Embryonic facial prominence (tissue), 1 donor: ENCODE results near the gene MYLK.

ENCODE experiments used
- DNase-seq: peaks from one replicate; pipeline ENCODE4 v3.0.0-alpha.2; 2016; ENCODE audit errors: extremely low spot score

Gene MYLK

DNA sequence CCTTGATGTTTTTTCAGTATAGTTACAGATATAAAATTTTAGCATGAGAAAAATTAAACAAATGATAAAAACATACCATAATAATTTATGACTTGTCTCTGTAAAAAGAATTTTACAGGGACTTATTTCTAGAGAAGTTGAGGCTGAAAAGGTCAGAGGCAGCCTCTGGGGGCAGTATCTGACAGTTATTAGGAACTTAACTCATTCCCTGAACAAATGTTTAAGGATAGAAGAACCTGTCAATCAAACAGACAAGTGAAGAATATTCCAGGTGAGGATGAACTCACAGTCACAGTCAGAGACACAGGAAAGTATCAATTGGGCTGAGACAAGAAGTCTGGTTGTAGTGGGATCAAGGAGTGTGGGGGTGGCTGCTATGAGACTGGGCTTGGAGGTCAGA is 7.3 kb downstream of the MYLK start:
- no peak for DNase-seq

DNA sequence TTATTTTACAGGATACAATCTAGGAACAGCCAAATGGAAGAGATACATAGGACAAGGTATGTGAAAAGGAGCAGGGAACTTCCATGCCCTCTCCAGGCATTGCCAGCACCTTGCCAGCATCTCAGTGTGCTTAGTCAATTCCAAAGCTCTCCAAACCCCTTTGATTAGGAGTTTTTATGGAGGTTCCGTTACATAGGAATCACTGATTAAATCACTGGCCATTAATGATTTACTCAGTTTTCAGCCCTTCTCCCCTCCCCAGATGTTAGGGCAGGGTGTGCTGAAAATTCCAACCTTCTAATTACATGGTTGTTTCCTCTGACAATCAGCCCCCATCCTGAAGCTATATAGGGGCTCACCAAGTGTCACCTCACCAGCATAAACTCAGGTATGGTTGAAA is 11.5 kb downstream of the MYLK start:
- no peak for DNase-seq

GRCh38 chr3:123871946-123872345 is 12.2 kb downstream of the MYLK start:
- DNase-seq: no peak

DNA sequence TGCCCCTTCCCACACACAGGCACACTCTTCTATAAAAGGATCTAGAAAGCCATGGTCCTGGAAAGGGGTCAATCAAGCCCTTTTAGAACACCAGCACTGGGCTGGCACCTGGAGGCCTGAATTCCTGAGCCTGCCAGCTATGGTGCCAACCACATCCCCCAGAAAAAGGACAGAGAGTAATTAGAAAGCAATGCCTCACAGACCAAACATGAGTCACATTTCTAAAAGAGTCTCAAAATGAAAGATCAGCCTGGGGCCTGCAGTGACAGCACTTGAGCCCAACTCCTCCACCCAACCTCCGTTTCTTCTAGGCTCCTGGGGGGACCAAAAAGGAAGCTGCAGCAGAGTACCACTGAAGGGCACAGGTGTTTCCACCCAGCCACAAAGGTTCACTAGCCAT is 14.1 kb downstream of the MYLK start:
- no peak for DNase-seq

DNA sequence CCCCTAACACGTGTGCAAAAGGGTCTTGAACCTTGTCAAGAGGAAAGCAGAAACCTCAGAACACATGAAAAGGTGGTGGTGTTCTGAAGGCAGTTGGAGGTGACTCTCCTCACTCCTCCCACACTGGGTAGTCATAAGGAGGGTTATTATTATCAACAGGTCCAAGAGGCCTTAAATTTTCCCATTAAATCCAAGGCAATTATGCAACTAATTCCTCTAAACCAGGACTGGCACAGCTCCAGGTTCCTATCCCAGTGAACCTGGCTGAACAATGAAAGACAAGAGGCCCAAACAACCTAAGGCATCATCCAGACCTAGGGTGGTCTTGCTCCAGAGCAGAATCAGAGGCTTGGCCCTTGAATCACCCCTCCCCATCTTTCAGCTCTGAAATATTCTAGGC is 15.0 kb downstream of the MYLK start:
- DNase-seq: no peak

GRCh38 chr3:123864706-123865105 is 19.4 kb downstream of the MYLK start:
- DNase-seq: no peak

- no peak for DNase-seq
These were observed 22.0 kb downstream of the MYLK start for GRCh38 chr3:123862152-123862551.

GRCh38 chr3:123861081-123861836 is 22.9 kb downstream of the MYLK start:
- DNase-seq: no peak

DNA sequence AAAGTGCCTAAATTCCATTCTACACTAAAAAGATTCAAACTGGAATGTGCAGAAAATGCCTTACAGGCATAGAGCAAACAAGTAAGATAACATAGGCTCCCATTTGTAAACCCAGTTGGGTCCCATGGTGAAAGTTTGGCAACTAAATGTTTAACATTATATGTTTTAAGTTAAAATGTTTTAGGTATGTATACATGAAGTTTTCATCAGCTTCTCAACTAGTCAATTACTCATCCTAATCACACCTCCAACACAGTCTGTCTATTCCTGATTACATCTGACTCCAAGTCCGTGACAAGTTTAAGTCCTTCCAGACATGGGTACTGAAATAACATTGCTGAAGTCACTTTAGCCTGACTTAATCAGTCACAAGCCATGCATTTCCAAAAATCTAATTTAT is 25.0 kb downstream of the MYLK start:
- no peak for DNase-seq

GRCh38 chr3:123854905-123855304 is 29.2 kb downstream of the MYLK start:
- no peak for DNase-seq

DNA sequence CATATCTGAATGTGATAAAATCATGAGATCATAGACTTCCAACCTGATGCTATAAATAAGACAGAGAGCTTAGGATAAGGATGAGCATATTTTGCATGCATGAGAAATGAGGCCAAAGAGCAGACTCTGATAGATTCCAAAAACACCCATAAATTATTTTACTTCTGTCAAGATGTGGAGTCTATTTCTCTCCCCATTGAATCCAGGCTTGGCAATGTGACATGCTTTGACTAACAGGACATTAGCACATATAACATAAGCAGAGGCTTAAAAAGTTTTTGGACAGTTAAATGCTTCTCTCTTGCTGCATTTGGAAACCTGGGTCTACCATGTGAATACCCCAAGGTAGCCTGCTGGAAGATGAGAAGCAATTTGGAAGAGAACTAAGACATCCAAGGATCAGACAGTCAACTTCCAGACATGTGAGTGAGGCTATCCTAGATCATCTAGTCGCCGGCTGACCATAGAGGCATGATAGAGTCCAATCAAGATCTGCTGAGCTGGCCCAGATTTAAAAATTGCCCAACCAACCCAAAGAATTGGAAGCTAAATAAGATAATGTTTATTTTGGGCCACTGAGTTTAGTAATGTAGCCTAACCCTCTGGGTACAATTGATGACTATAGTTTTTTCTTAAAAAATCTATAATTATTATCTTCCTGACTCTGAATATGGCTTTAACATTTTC is 30.3 kb downstream of the MYLK start:
- DNase-seq: no peak

- DNase-seq: no peak
These were observed 36.9 kb downstream of the MYLK start for GRCh38 chr3:123847209-123847608.

- no peak for DNase-seq
These were observed 40.5 kb downstream of the MYLK start for GRCh38 chr3:123843668-123844067.

DNA sequence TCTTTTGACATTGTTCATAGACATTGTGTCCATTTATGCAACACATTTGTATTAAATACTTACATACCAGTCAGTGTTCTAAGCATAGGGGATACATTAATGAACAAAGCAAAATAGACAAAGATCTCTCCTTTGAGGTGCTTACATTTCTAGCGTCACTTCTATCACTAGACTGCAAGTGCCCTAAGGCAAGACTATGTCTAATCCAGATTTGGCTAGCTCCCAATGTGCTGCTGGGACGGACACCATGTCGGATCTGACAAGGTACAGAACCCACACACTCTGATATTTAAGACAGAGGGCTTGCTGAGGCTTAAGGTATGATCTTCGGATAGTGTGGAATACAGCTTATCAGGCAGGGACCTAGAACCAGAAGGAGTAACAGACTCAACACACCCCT is 41.4 kb downstream of the MYLK start:
- no peak for DNase-seq

- no peak for DNase-seq
These were observed 42.5 kb downstream of the MYLK start for GRCh38 chr3:123841476-123842238.

GRCh38 chr3:123840961-123841360 is 43.2 kb downstream of the MYLK start:
- DNase-seq: no peak

DNA sequence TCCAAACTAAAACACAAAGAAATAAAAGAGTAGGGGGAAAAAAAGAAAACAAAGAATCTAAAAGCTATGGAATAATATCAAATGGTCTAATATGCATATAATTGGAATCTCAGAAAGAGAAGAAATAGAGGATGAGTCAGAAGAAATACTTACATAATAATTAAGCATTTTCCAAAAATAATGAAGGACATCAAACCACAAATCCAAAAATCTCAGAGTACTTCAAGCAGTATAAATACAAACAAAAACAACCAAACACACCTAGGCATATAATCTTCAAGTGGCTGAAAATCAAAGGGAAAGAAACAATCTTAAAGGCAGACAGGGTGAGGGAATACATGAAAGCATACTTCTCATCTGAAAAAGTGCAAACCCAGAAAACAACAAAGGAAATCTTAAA is 46.3 kb downstream of the MYLK start:
- no peak for DNase-seq

DNA sequence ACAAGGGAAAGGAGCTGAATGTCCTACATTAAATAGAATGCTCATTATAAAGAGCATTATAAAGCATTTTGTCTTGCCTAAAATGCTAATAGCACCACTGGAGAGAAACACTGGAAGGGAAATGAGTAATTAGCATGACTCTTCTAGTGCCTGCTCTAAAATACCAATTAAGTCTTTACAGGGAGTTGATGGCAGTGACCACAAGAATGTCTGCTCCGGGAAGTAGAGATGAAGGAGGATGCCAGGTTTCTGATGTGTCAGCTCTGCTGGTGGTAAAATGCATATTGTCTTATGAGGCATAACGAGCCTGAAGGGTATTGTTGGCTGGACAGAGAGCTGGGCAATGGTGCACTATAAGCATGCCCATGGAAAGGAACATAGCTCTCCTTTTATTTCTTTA is 49.5 kb downstream of the MYLK start:
- no peak for DNase-seq

DNA sequence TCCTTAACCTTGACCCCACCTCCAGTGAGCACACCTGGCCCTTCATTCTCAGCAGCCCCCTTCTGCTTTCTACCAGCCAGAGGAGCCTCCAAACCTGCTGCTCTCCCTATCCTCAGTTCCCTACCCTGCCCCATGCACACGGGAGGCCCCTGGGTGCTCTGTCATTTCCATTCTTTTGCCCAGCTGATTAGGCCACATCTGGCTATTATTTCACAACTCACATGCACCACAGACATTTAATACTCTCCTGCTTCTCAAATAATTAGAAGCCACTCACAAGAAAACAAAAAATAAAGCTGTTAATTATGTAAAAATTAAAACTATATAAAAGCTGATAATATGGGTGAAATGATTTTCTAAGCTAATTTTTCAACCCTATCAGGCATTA is 50.7 kb downstream of the MYLK start:
- DNase-seq: no peak

GRCh38 chr3:123832692-123833397 is 51.3 kb downstream of the MYLK start:
- no peak for DNase-seq

DNA sequence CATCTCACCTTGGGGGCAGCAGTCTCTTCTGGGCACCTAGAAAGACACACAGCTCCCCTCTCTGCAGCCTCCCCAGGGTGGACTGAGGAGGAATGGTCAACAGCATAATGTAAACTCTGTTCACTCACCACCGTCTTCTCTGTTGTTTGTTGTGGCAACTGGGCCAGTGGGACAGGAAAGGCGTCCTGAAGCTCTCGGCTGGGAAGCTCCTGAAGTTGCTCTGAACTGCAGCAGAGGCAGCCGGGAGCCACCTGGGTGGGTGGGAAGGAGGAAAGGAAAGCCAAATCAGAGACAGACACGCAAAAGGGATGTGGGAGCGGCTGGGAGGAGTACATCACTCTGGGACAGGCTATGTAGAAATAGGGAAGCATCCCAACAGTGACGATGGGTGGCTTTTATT is 52.7 kb downstream of the MYLK start:
- no peak for DNase-seq

GRCh38 chr3:123821920-123822319 is 62.2 kb downstream of the MYLK start:
- no peak for DNase-seq
